D721Med (cell line): Measurements from ENCODE around the gene PCDH9.
A peak's percentile ranks its signal among the peaks of the same experiment; 100 is the strongest.

Source experiments
- DNase-seq: peaks from one replicate; pipeline ENCODE4 v3.0.0; 2011; ENCODE audit warnings: low spot score; ENCODE audit not compliant: insufficient read length
- FAIRE-seq: peaks from 2 replicates; lab custom pipeline; 2011; peaks lifted over from hg19 to GRCh38; lab: Jason Lieb, UNC
- TF ChIP-seq, protein P1 (sequence below): IDR thresholded peaks from 2 replicates; pipeline ENCODE4 v1.5.1; 2012; ENCODE audit warnings: mild to moderate bottlenecking, control low read depth; ENCODE audit not compliant: insufficient read depth; ENCODE audit errors: missing control alignments

The PCDH9 gene

DNA sequence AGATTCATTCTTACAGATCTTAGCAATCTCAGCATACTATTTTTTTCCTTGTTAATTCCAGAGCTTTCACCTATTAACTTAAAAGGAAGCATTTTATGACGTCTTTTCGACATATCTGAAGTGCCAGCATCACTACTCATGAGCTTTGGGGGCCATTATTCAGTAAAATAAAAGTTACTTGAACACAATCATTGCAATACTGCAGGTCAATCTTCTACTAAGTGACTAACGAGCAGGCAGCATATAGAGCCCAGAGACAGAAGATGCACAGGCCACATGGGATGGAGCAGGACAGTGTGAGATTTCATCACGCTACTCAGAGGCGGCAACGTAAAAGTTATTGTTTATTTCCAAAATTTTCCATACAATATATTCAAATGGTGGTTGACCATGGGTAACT lies 382.6 kb downstream of the PCDH9 start:
- DNase-seq = no peak
- no peak for FAIRE-seq
- TF ChIP-seq, protein P1, sequence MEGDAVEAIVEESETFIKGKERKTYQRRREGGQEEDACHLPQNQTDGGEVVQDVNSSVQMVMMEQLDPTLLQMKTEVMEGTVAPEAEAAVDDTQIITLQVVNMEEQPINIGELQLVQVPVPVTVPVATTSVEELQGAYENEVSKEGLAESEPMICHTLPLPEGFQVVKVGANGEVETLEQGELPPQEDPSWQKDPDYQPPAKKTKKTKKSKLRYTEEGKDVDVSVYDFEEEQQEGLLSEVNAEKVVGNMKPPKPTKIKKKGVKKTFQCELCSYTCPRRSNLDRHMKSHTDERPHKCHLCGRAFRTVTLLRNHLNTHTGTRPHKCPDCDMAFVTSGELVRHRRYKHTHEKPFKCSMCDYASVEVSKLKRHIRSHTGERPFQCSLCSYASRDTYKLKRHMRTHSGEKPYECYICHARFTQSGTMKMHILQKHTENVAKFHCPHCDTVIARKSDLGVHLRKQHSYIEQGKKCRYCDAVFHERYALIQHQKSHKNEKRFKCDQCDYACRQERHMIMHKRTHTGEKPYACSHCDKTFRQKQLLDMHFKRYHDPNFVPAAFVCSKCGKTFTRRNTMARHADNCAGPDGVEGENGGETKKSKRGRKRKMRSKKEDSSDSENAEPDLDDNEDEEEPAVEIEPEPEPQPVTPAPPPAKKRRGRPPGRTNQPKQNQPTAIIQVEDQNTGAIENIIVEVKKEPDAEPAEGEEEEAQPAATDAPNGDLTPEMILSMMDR = no peak

DNA sequence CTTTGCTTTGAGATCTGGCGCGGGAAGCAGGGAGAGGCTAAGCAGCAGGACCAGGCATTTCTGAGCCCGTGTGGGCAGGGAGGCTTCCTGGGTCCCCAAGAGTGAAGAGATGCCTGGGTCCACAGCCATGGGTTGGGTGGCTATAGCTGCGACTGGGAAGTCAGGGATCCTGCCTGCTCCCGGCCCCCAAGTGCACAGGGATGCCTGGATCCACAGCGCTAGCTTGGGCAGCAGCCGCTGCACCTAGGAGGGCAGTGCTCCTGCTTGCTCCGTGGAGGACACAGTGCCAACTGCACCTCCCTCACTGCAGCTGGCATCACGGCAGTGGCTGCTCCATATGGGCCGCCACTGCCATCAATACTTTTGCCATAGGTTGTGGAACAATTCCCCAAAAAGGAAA lies 384.7 kb downstream of the PCDH9 start:
- no peak for DNase-seq
- TF ChIP-seq, protein P1 = no peak
- FAIRE-seq = no peak

DNA sequence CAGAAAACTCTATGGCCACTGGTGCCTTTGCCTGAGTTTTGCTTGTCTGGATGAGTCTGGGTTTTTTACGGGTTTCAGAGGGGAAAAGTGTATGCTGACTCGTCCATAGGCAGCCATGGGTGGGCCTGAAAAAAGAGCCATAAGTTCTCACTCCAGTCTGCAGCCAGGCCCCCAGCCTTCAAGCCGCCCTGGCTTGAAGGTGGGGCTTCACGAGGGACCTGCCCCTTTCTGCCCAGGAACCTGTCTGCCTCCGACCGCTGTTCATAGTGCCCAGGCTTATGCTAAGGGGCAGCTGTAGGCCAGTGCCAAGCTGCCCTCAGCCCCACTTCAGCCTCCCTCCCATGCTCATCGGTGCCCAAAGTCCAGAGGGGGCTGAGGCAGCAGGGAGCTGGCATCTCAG lies 385.2 kb downstream of the PCDH9 start:
- TF ChIP-seq, protein P1 = no peak
- no peak for FAIRE-seq

DNA sequence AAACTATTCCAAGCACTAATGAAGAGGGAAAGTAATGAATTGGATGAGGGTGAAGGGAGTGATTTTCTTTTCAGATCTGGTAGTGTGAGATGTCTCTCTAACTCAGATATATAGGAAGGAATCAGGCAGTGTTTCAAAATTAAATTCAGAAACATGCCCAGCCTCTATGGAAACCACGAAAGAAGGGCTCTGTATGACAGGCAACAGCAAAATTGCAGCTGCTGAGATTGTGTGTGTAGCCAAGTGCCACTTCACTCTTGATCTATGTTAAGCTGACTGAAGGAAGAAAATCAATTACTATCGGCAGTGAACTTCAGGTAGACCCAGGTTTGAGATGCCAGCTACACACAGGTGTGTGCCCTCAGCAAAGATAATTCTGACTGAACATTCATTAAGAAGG lies 387.4 kb downstream of the PCDH9 start:
- DNase-seq (no peak), FAIRE-seq (no peak)
- TF ChIP-seq, protein P1 = no peak

More for the DNA sequence above, 385.2 kb downstream of the PCDH9 start:
- DNase-seq = no peak

DNA sequence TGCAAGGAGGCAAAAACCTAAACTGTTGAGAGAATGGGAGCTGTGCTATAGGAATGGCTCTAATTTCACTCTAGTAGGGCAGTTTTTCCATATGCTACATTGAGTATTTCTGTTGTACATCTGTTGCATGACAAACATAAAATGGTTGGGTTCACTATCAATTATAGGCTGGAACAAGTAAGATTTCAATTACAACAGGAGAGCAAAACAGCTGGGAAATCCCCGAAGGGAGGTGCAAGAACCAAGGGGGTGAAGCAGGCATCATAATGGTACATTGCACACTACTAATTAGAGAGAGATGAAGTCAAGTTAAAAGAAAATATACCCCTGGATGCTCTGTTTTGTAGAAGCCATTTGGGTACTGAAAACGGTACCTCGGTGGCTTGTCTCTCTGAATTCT lies 389.5 kb downstream of the PCDH9 start:
- FAIRE-seq = no peak
- TF ChIP-seq, protein P1 = no peak
- no peak for DNase-seq

DNA sequence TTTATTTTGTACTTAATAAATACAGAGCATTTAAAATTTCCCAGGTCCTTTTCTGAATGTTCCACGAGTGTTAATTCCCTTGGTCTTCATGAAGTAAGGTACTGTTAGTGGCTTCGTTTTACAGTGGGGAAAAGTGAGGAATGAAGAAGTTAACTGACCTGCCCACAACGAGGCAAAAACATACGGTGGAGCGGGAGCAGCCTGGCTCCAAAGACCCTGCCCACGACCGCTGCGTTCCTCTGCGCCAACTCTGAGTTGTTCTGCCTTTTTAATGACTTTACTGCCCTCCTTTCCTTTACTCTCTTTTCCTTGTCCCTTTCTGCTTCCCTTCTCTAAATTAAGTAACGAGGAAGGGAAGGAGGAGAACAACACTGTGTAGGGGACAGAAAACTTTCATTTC lies 392.9 kb downstream of the PCDH9 start:
- FAIRE-seq (no peak), DNase-seq (no peak)
- TF ChIP-seq, protein P1 = no peak

DNA sequence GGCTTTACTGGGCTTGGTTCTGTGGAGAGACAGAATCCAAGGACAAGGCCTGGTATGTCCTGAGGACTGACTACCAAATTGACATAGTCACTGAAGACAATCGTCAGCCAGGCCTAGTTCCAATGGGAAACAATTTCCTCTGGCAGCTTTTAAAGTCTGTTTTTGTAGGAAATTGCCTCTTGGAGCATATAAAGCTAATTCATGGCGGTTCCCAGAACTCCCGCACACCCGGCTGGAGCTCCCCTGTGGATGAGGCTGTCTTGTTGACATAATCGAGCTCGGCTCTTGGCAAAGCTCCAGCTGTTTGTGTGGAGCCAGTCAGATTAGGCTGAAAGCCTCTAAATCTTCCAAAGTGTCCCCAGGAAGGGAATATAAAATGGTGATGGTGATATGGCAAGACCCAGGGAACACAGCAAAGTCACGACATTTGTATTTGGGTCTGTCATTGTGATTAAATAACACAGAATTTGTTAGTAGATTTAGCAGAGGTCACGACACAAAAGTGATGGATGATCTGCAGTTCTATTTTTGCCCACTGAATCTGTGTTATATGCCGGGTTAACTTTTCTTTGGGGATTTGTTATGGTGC lies 395.0 kb downstream of the PCDH9 start:
- peak; percentile 90 for FAIRE-seq
- DNase-seq = no peak
- TF ChIP-seq, protein P1 = no peak
